Ovary (tissue), 9 donors: ENCODE results near the gene CDKL1. TPM values are rescaled to one million over a fixed set of nuclear protein-coding genes. Genes with fewer than 3 reads are reported as not detected.
"Not testable (repeated sequence)": the region's sequence is repeated elsewhere in the genome, so short reads cannot be mapped to it uniquely, and the experiment has no call there.

Experiments
- DNase-seq, 5 donors: peaks; one replicate each; pipeline ENCODE4 v3.0.0-alpha.2; 2019 to 2020
- H3K27ac ChIP-seq, 2 donors: fragments of 200-600 bp; one replicate each; pipeline versions ENCODE4 v1.5.1 to v1.8.0; 2019 to 2022
- H3K27me3 ChIP-seq: fragments of 200-600 bp; one replicate; pipeline ENCODE4 v1.8.0; 2022
- H3K36me3 ChIP-seq: fragments of 200-600 bp; sonication (generic); one replicate; pipeline ENCODE4 v1.5.1; 2019
- H3K4me1 ChIP-seq: one replicate; pipeline ENCODE4 v1.8.1; 2013; ENCODE audit warnings: mild to moderate bottlenecking, moderate library complexity; ENCODE audit not compliant: insufficient read depth
- H3K4me3 ChIP-seq: fragments of 200-600 bp; sonication (generic); one replicate; pipeline ENCODE4 v1.5.1; 2017
- H3K9me3 ChIP-seq, 2 donors: fragments of 200-600 bp in 1 of 2; sonication (generic) in 1 of 2; one replicate each; pipeline versions ENCODE4 v1.5.1 to v1.8.1; 2013 to 2019; ENCODE audit warnings: mild to moderate bottlenecking in 1 of 2, moderate library complexity in 1 of 2
- CTCF ChIP-seq, 3 donors: fragments of 450-650 bp in 2 of 3; fragments of 200-600 bp in 1 of 3; IDR thresholded peaks; one replicate each; pipeline versions ENCODE4 v1.5.1 to v1.8.0; 2016 to 2022; ENCODE audit warnings: antibody characterized with exemption in 3 of 3, mild to moderate bottlenecking in 1 of 3
- EP300 ChIP-seq: sonication (generic); formaldehyde crosslinking; IDR thresholded peaks from one replicate; pipeline ENCODE4 v1.6.1; 2017; ENCODE audit warnings: antibody characterized with exemption
- POLR2A ChIP-seq: fragments of 450-650 bp; IDR thresholded peaks from one replicate; pipeline ENCODE4 v1.6.1; 2017; ENCODE audit warnings: antibody characterized with exemption, mild to moderate bottlenecking, moderate library complexity
- WGBS, 3 donors: extraction: QIAGEN DNeasy Blood & Tissue Kit in 1 of 3; methylation state at CpG; one replicate each; pipeline versions ENCODE4 v1.1.5 to v1.1.7; 2013 to 2017; 5-methylcytosine and 5-hydroxymethylcytosine counted together
- intact Hi-C, 4 donors: fragments of 100-400 bp; cut with DNase I; formaldehyde crosslinking; loops; one replicate each; pipeline versions ENCODE4 v1.11.0 to v1.15.1; 2022 to 2023
- polyA plus RNA-seq, 2 donors: library from polyadenylated mRNA; stranded (reverse); fragments of 200-250 nt in 1 of 2; fragments of 350-450 nt in 1 of 2; fragmentation: Illumina TruSeq in 1 of 2; extraction: RNeasy Lipid Tissue Mini Kit (QIAGEN cat#74804) in 1 of 2; gene quantifications; one replicate each; pipeline ENCODE4 v1.2.3, GENCODE V29; 2013 to 2014
- total RNA-seq, 7 donors: library from RNA; depleted of rRNA in 2 of 7; stranded (reverse); fragments of >200 nt in 2 of 7; fragmentation: NEBNext Ultra II Directional in 3 of 7; extraction: Animal tissue kit (Norgen Biotek cat#: 25700) in 3 of 7; gene quantifications; one replicate each; pipeline versions ENCODE4 v1.1.0 to v1.2.4, GENCODE V29; 2016 to 2023
- donor health status: DM: no; HTN: no; CAD: no; lungs with moderate emphysema.
- donor health status: DM: no; HTN: no; CAD: no.
- donor health status: Bipolar disorder and iron deficiency.
- donor health status: DM: yes; HTN: yes; CAD: no.
- donor health status: DM: no; HTN: no; CAD: no.
- donor health status: DM: yes; HTN: yes; CAD: no.

The CDKL1 gene
- total and polyA plus RNA-seq, 9 donors, result 11.9 to 69.3 (median 33.1) TPM

- Histone ChIP-seq H3K27me3 (no peaks in the 10 kb centered on the region), H3K4me3 (no peak overlapping the region), H3K9me3 (no peaks in the 10 kb centered on the region), H3K4me1 (no peaks in the 10 kb centered on the region), H3K36me3 (no peaks in the 10 kb centered on the region), H3K27ac (no peak overlapping the region)
- intact Hi-C loops, result no loop called here
- TF ChIP-seq POLR2A (no peak), CTCF (IDR thresholded peaks at IDR 0.05) (no peak), EP300 (no peak)
- DNase-seq, result no peak
- 63 to 80% (median 71%) methylated on average over 6 of the region's 6 CpGs for WGBS, 3 donors
Observed at GRCh38 chr14:50357124-50357523, 39.6 kb downstream of the CDKL1 start.

- H3K36me3 ChIP-seq, H3K9me3 ChIP-seq, H3K27ac ChIP-seq, DNase-seq, H3K27me3 ChIP-seq, H3K4me3 ChIP-seq, intact Hi-C loops, H3K4me1 ChIP-seq: not testable (repeated sequence)
- 84 to 89% (median 85%) methylated on average over 3 of the region's 3 CpGs for WGBS, 3 donors
Observed at GRCh38 chr14:50356283-50356682, 40.4 kb downstream of the CDKL1 start.

- TF ChIP-seq EP300 (no peak), POLR2A (no peak), CTCF (IDR thresholded peaks at IDR 0.05) (no peak)
- Histone ChIP-seq H3K27ac (no peak overlapping the region), H3K27me3 (no peaks in the 10 kb centered on the region), H3K4me3 (no peak overlapping the region), H3K4me1 (no peaks in the 10 kb centered on the region), H3K9me3 (no peaks in the 10 kb centered on the region), H3K36me3 (no peaks in the 10 kb centered on the region)
- WGBS, 3 donors, result 85 to 92% (median 90%) methylated on average over 1 of the region's 1 CpG
- no peak for DNase-seq
- intact Hi-C loops, result no loop called here
Observed at GRCh38 chr14:50355692-50356091, 41.0 kb downstream of the CDKL1 start.

GRCh38 chr14:50354527-50354926 lies 42.2 kb downstream of the CDKL1 start:
- DNase-seq, result no peak
- H3K9me3 ChIP-seq, result no peaks in the 10 kb centered on the region
- H3K27ac ChIP-seq, result no peak overlapping the region
- 0 to 17% (median 0%) methylated on average over 1 of the region's 1 CpG for WGBS, 3 donors
- H3K27me3 ChIP-seq, result no peaks in the 10 kb centered on the region
- H3K36me3 ChIP-seq, result no peaks in the 10 kb centered on the region
- no peak for TF ChIP-seq POLR2A
- no peak for TF ChIP-seq CTCF (IDR thresholded peaks at IDR 0.05)
- TF ChIP-seq EP300, result no peak
- intact Hi-C loops, result no loop called here
- no peaks in the 10 kb centered on the region for H3K4me1 ChIP-seq
- H3K4me3 ChIP-seq, result no peak overlapping the region

GRCh38 chr14:50353126-50353525 lies 43.6 kb downstream of the CDKL1 start:
- no peaks in the 10 kb centered on the region for H3K9me3 ChIP-seq
- TF ChIP-seq CTCF (IDR thresholded peaks at IDR 0.05) (no peak), EP300 (no peak), POLR2A (no peak)
- no peak for DNase-seq
- peaks cover 1% of the 10 kb centered on the region for H3K4me1 ChIP-seq
- WGBS, 3 donors, result 78 to 79% (median 78%) methylated on average over 4 of the region's 4 CpGs
- no peaks in the 10 kb centered on the region for H3K27me3 ChIP-seq
- no peak overlapping the region for H3K27ac ChIP-seq
- no peak overlapping the region for H3K4me3 ChIP-seq
- intact Hi-C loops, result no loop called here
- H3K36me3 ChIP-seq, result no peaks in the 10 kb centered on the region
